ENCODE measurements around the gene CRHR1.

DNA sequence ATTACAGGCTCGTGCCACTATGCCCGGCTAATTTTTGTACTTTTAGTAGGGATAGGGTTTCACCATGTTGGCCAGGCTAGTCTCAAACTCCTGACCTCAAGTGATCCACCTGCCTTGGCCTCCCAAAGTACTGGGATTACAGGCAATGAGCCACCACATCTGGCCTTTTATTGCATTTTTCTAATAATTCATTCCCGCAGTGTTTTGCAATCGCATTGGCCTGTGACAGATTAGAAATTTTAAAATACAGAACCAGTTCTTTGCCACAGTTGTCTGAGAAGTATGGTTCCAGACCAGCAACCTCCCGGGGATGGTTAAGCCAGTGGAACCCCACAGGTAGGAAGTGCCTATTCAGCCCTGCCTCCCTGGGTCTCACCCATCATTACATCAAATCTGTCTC, 3.2 kb upstream of the CRHR1 start:
- no peak for TF ChIP-seq EZH2 (IDR thresholded peaks at IDR 0.05)
- no peak for TF ChIP-seq FOXP2 (optimal IDR thresholded peaks at IDR 0.05; ENCODE audit: control extremely low read depth, extremely low read length, insufficient read depth)
